Measurements from ENCODE around the gene ACTR6. TPM values are rescaled to one million over a fixed set of nuclear protein-coding genes. Genes with fewer than 3 reads are reported as not detected.
"Not testable (repeated sequence)": the region's sequence is repeated elsewhere in the genome, so short reads cannot be mapped to it uniquely, and the experiment has no call there.

The ACTR6 gene
- total RNA-seq, 2 donors from 2014 or later: 5.2 TPM; not detected in 1

DNA sequence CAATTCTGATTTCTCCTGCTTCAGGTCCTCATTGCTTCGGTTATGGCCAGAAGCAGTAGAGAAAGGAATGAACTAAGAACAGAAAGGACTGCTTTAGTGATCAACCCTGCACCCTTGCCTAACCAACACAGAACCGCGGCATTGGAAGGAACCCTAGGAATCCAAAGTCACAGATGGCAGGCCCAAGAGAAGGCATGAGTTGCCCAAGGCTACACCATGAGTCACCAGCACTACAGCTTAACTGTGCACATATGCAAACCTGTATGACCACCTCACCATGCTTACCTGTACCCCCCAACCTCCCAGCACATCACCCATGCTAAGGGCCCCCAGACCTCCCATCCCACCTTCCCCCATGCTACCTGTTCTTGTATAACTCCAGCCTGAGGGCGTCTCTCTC, 32.1 kb upstream of the ACTR6 start:
- Histone ChIP-seq H3K4me1 (peaks cover 9% of the 10 kb centered on the region), H3K27ac (no peak overlapping the region), H3K4me3 (no peak overlapping the region), H3K36me3 (replicated peaks in 1 of 2; ENCODE audit: insufficient read depth in 1 of 2, low read depth in 2 of 2) (no peaks in the 10 kb centered on the region), H3K9me3 (no peaks in the 10 kb centered on the region), H3K27me3 (no peaks in the 10 kb centered on the region)
- no peak for TF ChIP-seq POLR2A (IDR thresholded peaks at IDR 0.05)
- no peak for DNase-seq
- ATAC-seq: no peak
- WGBS, 2 donors: 91 to 94% methylated on average over 4 of the region's 4 CpGs
- intact Hi-C loops (cut with DNase I): no loop called here

DNA sequence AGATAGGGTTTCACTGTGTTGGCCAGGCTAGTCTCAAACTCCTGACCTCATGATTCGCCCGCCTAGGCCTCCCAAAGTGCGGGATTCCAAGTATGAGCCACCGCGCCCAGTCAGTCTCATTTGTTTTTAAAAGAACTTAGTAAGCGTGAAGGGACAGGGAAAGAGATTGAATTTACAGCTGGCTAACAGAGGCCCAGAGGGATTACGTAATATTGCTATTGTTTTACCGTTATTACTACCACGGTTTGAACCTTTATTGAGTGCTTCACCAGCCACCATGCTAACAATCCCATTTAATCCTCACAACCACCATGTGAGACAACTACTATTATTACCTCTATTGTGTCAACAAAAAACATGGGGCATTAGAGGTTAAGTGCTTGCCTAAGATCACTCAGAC, 31.3 kb upstream of the ACTR6 start:
- H3K27me3 ChIP-seq: no peaks in the 10 kb centered on the region
- H3K4me3 ChIP-seq: no peak overlapping the region
- no peaks in the 10 kb centered on the region for H3K9me3 ChIP-seq
- no peaks in the 10 kb centered on the region for H3K36me3 ChIP-seq (replicated peaks in 1 of 2; ENCODE audit: insufficient read depth in 1 of 2, low read depth in 2 of 2)
- ATAC-seq (no peak), DNase-seq (no peak)
- peaks cover 1% of the 10 kb centered on the region for H3K4me1 ChIP-seq
- H3K27ac ChIP-seq: no peak overlapping the region
- intact Hi-C loops (cut with DNase I): no loop called here
- WGBS, 2 donors: 94 to 97% methylated on average over 9 of the region's 9 CpGs
- TF ChIP-seq, protein P1, sequence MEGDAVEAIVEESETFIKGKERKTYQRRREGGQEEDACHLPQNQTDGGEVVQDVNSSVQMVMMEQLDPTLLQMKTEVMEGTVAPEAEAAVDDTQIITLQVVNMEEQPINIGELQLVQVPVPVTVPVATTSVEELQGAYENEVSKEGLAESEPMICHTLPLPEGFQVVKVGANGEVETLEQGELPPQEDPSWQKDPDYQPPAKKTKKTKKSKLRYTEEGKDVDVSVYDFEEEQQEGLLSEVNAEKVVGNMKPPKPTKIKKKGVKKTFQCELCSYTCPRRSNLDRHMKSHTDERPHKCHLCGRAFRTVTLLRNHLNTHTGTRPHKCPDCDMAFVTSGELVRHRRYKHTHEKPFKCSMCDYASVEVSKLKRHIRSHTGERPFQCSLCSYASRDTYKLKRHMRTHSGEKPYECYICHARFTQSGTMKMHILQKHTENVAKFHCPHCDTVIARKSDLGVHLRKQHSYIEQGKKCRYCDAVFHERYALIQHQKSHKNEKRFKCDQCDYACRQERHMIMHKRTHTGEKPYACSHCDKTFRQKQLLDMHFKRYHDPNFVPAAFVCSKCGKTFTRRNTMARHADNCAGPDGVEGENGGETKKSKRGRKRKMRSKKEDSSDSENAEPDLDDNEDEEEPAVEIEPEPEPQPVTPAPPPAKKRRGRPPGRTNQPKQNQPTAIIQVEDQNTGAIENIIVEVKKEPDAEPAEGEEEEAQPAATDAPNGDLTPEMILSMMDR (IDR thresholded peaks at IDR 0.05): no peak
- TF ChIP-seq POLR2A (IDR thresholded peaks at IDR 0.05): no peak

DNA sequence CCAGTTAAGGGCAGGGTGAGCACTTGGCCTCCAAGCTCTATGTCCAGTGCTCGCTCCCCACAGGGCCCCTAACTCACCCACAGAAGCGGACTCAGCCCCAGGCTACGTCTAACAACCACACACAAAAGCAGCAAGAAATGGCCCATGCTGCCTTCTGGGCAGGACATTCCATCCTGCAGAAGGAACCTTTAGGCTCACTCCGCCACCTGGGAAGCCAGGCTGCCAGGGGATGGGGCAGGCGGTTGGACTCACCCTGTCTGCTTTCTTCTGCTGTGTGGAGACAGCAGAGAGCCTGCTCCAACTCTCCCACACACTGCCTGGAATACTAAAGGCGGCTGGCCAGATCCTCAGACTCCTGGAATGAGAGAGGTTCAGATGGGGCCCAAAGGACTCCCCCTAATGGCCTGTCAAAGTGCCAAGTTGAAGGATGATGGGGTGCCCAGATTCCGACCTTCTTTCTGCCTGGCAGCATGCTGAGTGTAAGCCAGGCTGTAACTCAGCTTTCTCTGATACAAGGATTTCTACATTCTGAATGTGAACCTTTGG, 30.2 kb upstream of the ACTR6 start:
- WGBS, 2 donors: 92 to 93% methylated on average over 7 of the region's 7 CpGs
- Histone ChIP-seq H3K4me1 (no peaks in the 10 kb centered on the region), H3K4me3 (no peak overlapping the region), H3K36me3 (replicated peaks in 1 of 2; ENCODE audit: insufficient read depth in 1 of 2, low read depth in 2 of 2) (no peaks in the 10 kb centered on the region), H3K27ac (no peak overlapping the region), H3K9me3 (no peaks in the 10 kb centered on the region), H3K27me3 (no peaks in the 10 kb centered on the region)
- ATAC-seq: no peak
- TF ChIP-seq POLR2A (IDR thresholded peaks at IDR 0.05): no peak
- TF ChIP-seq, protein P1 (IDR thresholded peaks at IDR 0.05): no peak
- intact Hi-C loops (cut with DNase I): no loop called here
- DNase-seq: no peak

DNA sequence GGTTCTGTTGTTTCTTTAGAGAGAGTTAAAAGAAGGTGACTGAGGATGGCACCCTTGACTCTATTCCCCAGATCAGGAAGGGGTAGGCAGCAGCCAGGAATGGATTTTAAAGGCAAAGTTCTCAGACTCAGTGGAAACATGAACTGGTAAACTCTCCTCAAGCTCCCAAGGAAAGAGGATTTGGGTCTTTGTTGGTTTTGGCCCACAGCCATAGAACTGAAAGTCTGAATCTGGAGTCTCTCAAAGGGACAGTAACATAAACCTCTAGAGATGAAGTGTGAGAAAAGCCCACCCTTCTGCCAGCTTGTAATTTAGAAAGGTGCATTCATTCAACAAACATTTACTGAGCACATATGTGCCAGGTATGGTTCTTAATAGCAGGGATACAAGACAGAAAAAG, 29.4 kb upstream of the ACTR6 start:
- Histone ChIP-seq H3K27ac (no peak overlapping the region), H3K4me1 (no peaks in the 10 kb centered on the region), H3K27me3 (no peaks in the 10 kb centered on the region), H3K9me3 (no peaks in the 10 kb centered on the region), H3K36me3 (replicated peaks in 1 of 2; ENCODE audit: insufficient read depth in 1 of 2, low read depth in 2 of 2) (no peaks in the 10 kb centered on the region), H3K4me3 (no peak overlapping the region)
- TF ChIP-seq POLR2A (IDR thresholded peaks at IDR 0.05): no peak
- TF ChIP-seq, protein P1 (IDR thresholded peaks at IDR 0.05): no peak
- no peak for ATAC-seq
- intact Hi-C loops (cut with DNase I): no loop called here
- no peak for DNase-seq

DNA sequence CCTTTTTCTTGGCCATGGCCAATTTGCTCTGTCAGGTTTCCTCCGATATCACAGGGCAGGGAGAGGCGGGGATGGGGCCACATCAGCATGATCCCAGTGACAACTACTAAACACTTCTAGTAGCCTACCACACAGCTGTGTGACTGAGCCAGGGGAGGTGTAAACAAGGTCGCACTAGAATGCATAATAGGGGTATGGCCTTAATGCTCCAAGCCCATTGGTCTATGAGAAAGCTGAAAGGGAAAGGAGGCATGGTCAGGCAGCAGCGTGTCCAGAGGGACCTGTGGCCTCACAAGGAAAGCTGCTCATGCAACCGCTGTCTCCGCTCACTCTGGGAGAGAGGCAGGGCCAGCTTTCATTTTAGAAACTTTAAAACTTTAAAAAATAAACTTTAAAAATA, 27.5 kb upstream of the ACTR6 start:
- no peak for DNase-seq
- no peaks in the 10 kb centered on the region for H3K27me3 ChIP-seq
- no peak overlapping the region for H3K4me3 ChIP-seq
- H3K27ac ChIP-seq: no peak overlapping the region
- intact Hi-C loops (cut with DNase I): no loop called here
- WGBS, 2 donors: 94 to 95% methylated on average over 4 to 6 of the region's 6 CpGs
- no peaks in the 10 kb centered on the region for H3K4me1 ChIP-seq
- no peaks in the 10 kb centered on the region for H3K9me3 ChIP-seq
- TF ChIP-seq POLR2A (IDR thresholded peaks at IDR 0.05): no peak
- no peak for ATAC-seq
- peaks cover 0 to 2% of the 10 kb centered on the region in 2 donors for H3K36me3 ChIP-seq (replicated peaks in 1 of 2; ENCODE audit: insufficient read depth in 1 of 2, low read depth in 2 of 2)

DNA sequence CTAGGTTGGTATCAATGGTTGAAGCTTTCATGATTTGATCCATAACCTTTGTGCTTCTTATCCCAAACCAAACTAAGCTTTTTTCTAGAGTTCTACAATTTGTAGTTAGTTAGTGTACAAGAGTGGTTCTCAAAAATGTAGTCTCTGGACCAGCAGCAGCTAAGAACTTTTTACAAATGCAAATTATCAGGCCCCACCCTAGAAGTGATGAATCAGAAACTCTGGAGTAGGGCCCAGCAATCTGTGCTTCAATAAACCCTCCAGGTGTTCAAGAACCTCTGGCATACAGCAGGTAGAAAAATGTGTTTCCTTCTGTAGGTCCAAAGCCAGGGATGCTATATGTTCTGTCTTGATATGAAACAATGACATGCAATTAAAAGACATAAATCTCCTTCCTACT, 26.1 kb upstream of the ACTR6 start:
- no peak for DNase-seq
- intact Hi-C loops (cut with DNase I): no loop called here
- Histone ChIP-seq H3K4me3 (no peak overlapping the region), H3K9me3 (no peaks in the 10 kb centered on the region), H3K27me3 (no peaks in the 10 kb centered on the region), H3K36me3 (replicated peaks in 1 of 2; ENCODE audit: insufficient read depth in 1 of 2, low read depth in 2 of 2) (peaks cover 0 to 2% of the 10 kb centered on the region in 2 donors), H3K27ac (no peak overlapping the region), H3K4me1 (no peaks in the 10 kb centered on the region)
- ATAC-seq: no peak
- TF ChIP-seq, protein P1 (IDR thresholded peaks at IDR 0.05): no peak
- TF ChIP-seq POLR2A (IDR thresholded peaks at IDR 0.05): no peak

DNA sequence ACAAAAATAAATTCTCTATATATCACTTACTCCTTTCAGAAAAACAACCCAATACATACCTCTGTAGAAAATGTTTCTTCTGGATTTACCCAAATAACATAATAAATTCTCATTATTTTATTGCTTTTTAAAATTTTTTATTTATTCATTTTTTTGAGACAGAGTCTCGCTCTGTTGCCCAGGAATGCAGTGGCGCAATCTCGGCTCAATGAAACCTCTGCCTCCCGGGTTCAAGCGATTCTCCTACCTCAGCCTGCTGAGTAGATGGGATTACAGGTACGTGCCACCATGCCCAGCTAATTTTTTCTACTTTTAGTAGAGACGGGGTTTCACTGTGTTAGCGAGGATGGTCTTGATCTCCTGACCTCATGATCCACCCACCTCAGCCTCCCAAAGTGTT, 24.1 kb upstream of the ACTR6 start:
- ATAC-seq; H3K27me3 ChIP-seq; H3K4me1 ChIP-seq; H3K9me3 ChIP-seq; DNase-seq; H3K36me3 ChIP-seq (replicated peaks in 1 of 2; ENCODE audit: insufficient read depth in 1 of 2, low read depth in 2 of 2); H3K27ac ChIP-seq; intact Hi-C loops (cut with DNase I); H3K4me3 ChIP-seq: not testable (repeated sequence)
- 92 to 98% methylated on average over 8 of the region's 8 CpGs for WGBS, 2 donors
